Duodenal mucosa (tissue), 2 donors: ENCODE measurements around the gene FCRLB.
"Not testable (repeated sequence)": the region's sequence is repeated elsewhere in the genome, so short reads cannot be mapped to it uniquely, and the experiment has no call there.

Experiments used
- H3K27ac ChIP-seq: one replicate; pipeline ENCODE4 v1.7.0; 2013; ENCODE audit warnings: low read depth, low read length
- H3K27me3 ChIP-seq, 2 donors: one replicate each; pipeline ENCODE4 v1.7.0; 2013; ENCODE audit warnings: low read length in 2 of 2, control low read depth in 1 of 2; ENCODE audit not compliant: insufficient read depth in 2 of 2, control insufficient read depth in 1 of 2
- H3K36me3 ChIP-seq, 2 donors: one replicate each; pipeline ENCODE4 v1.7.0; 2013; ENCODE audit warnings: low read length in 2 of 2, control low read depth in 1 of 2; ENCODE audit not compliant: insufficient read depth in 2 of 2, control insufficient read depth in 1 of 2
- H3K4me1 ChIP-seq, 2 donors: one replicate each; pipeline ENCODE4 v1.7.0; 2013; ENCODE audit warnings: low read length in 2 of 2, control low read depth in 1 of 2; ENCODE audit not compliant: insufficient read depth in 2 of 2, control insufficient read depth in 1 of 2
- H3K4me3 ChIP-seq, 2 donors: one replicate each; pipeline ENCODE4 v1.7.0; 2013; ENCODE audit warnings: low read length in 2 of 2, low read depth in 1 of 2
- H3K9ac ChIP-seq, 2 donors: one replicate each; pipeline ENCODE4 v1.7.0; 2013; ENCODE audit warnings: low read length in 2 of 2, low read depth in 1 of 2
- H3K9me3 ChIP-seq, 2 donors: one replicate each; pipeline ENCODE4 v1.7.0; 2013; ENCODE audit warnings: low read length in 2 of 2, control low read depth in 1 of 2; ENCODE audit not compliant: control insufficient read depth in 1 of 2

FCRLB gene

GRCh38 chr1:161769673-161770045, 48.3 kb downstream of the FCRLB start:
- H3K36me3 ChIP-seq, H3K4me3 ChIP-seq, H3K27me3 ChIP-seq, H3K9ac ChIP-seq, H3K9me3 ChIP-seq, H3K27ac ChIP-seq: not testable (repeated sequence)
- peaks cover 12 to 20% of the 10 kb centered on the region in 2 donors for H3K4me1 ChIP-seq

- Histone ChIP-seq H3K36me3 (no peaks in the 10 kb centered on the region), H3K27me3 (no peaks in the 10 kb centered on the region), H3K27ac (no peak overlapping the region), H3K9ac (no peak overlapping the region), H3K4me1 (peaks cover 12 to 20% of the 10 kb centered on the region in 2 donors), H3K9me3 (no peaks in the 10 kb centered on the region), H3K4me3 (no peak overlapping the region)
Measured at GRCh38 chr1:161770250-161770649, 48.9 kb downstream of the FCRLB start.

- no peak overlapping the region for H3K27ac ChIP-seq
- no peak overlapping the region for H3K9ac ChIP-seq
- H3K9me3 ChIP-seq = no peaks in the 10 kb centered on the region
- H3K27me3 ChIP-seq = no peaks in the 10 kb centered on the region
- no peaks in the 10 kb centered on the region for H3K36me3 ChIP-seq
- peaks cover 12 to 20% of the 10 kb centered on the region in 2 donors for H3K4me1 ChIP-seq
- H3K4me3 ChIP-seq = no peak overlapping the region
Measured at GRCh38 chr1:161771161-161771560, 49.8 kb downstream of the FCRLB start.

GRCh38 chr1:161771973-161772372, 50.6 kb downstream of the FCRLB start:
- H3K27ac ChIP-seq = no peak overlapping the region
- no peak overlapping the region for H3K9ac ChIP-seq
- H3K4me1 ChIP-seq = peaks cover 7 to 18% of the 10 kb centered on the region in 2 donors
- no peaks in the 10 kb centered on the region for H3K36me3 ChIP-seq
- H3K9me3 ChIP-seq = no peaks in the 10 kb centered on the region
- no peak overlapping the region for H3K4me3 ChIP-seq
- no peaks in the 10 kb centered on the region for H3K27me3 ChIP-seq

- no peak overlapping the region for H3K9ac ChIP-seq
- H3K36me3 ChIP-seq = no peaks in the 10 kb centered on the region
- H3K4me3 ChIP-seq = no peak overlapping the region
- no peaks in the 10 kb centered on the region for H3K27me3 ChIP-seq
- H3K9me3 ChIP-seq = no peaks in the 10 kb centered on the region
- no peak overlapping the region for H3K27ac ChIP-seq
- H3K4me1 ChIP-seq = peaks cover 3 to 14% of the 10 kb centered on the region in 2 donors
Measured at GRCh38 chr1:161772397-161772796, 51.1 kb downstream of the FCRLB start.

GRCh38 chr1:161773791-161774190, 52.4 kb downstream of the FCRLB start:
- no peak overlapping the region for H3K4me3 ChIP-seq
- no peak overlapping the region for H3K27ac ChIP-seq
- no peaks in the 10 kb centered on the region for H3K36me3 ChIP-seq
- no peaks in the 10 kb centered on the region for H3K9me3 ChIP-seq
- peaks cover 0 to 11% of the 10 kb centered on the region in 2 donors for H3K4me1 ChIP-seq
- H3K27me3 ChIP-seq = no peaks in the 10 kb centered on the region
- H3K9ac ChIP-seq = no peak overlapping the region

GRCh38 chr1:161777261-161777660, 55.9 kb downstream of the FCRLB start:
- Histone ChIP-seq H3K27ac (no peak overlapping the region), H3K4me3 (no peak overlapping the region), H3K36me3 (peaks cover 0 to 4% of the 10 kb centered on the region in 2 donors), H3K9me3 (no peaks in the 10 kb centered on the region), H3K27me3 (no peaks in the 10 kb centered on the region), H3K9ac (no peak overlapping the region), H3K4me1 (peaks cover 0 to 2% of the 10 kb centered on the region in 2 donors)
